OCI-LY7 (cell line): ENCODE data around the gene CCDC152.

Experiments
- EZH2phosphoT487 ChIP-seq: fragments of 200-600 bp; sonication (generic); IDR thresholded peaks from 2 replicates; pipeline ENCODE4 v1.6.1; 2018; ENCODE audit warnings: low read depth, borderline replicate concordance, mild to moderate bottlenecking, mixed run types, antibody characterized with exemption, low read length, moderate library complexity, mixed read lengths
- TF ChIP-seq, protein P1 (sequence below): fragments of 200-600 bp; sonication (generic); conservative IDR thresholded peaks from 2 replicates; pipeline ENCODE4 v1.5.1; 2014; ENCODE audit warnings: mild to moderate bottlenecking, antibody characterized with exemption, low read length, moderate library complexity, mixed read lengths

GRCh38 chr5:42819745-42820144 lies 63.1 kb downstream of the CCDC152 start:
- TF ChIP-seq, protein P1, sequence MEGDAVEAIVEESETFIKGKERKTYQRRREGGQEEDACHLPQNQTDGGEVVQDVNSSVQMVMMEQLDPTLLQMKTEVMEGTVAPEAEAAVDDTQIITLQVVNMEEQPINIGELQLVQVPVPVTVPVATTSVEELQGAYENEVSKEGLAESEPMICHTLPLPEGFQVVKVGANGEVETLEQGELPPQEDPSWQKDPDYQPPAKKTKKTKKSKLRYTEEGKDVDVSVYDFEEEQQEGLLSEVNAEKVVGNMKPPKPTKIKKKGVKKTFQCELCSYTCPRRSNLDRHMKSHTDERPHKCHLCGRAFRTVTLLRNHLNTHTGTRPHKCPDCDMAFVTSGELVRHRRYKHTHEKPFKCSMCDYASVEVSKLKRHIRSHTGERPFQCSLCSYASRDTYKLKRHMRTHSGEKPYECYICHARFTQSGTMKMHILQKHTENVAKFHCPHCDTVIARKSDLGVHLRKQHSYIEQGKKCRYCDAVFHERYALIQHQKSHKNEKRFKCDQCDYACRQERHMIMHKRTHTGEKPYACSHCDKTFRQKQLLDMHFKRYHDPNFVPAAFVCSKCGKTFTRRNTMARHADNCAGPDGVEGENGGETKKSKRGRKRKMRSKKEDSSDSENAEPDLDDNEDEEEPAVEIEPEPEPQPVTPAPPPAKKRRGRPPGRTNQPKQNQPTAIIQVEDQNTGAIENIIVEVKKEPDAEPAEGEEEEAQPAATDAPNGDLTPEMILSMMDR = no peak
- no peak for TF ChIP-seq EZH2phosphoT487
